Duodenal mucosa (tissue), 2 donors: ENCODE results near the gene WDFY3.

Experiments
- H3K27ac ChIP-seq: one replicate; pipeline ENCODE4 v1.7.0; 2013; ENCODE audit warnings: low read depth, low read length
- H3K27me3 ChIP-seq, 2 donors: one replicate each; pipeline ENCODE4 v1.7.0; 2013; ENCODE audit warnings: low read length in 2 of 2, control low read depth in 1 of 2; ENCODE audit not compliant: insufficient read depth in 2 of 2, control insufficient read depth in 1 of 2
- H3K36me3 ChIP-seq, 2 donors: one replicate each; pipeline ENCODE4 v1.7.0; 2013; ENCODE audit warnings: low read length in 2 of 2, control low read depth in 1 of 2; ENCODE audit not compliant: insufficient read depth in 2 of 2, control insufficient read depth in 1 of 2
- H3K4me1 ChIP-seq, 2 donors: one replicate each; pipeline ENCODE4 v1.7.0; 2013; ENCODE audit warnings: low read length in 2 of 2, control low read depth in 1 of 2; ENCODE audit not compliant: insufficient read depth in 2 of 2, control insufficient read depth in 1 of 2
- H3K4me3 ChIP-seq, 2 donors: one replicate each; pipeline ENCODE4 v1.7.0; 2013; ENCODE audit warnings: low read length in 2 of 2, low read depth in 1 of 2
- H3K9ac ChIP-seq, 2 donors: one replicate each; pipeline ENCODE4 v1.7.0; 2013; ENCODE audit warnings: low read length in 2 of 2, low read depth in 1 of 2
- H3K9me3 ChIP-seq, 2 donors: one replicate each; pipeline ENCODE4 v1.7.0; 2013; ENCODE audit warnings: low read length in 2 of 2, control low read depth in 1 of 2; ENCODE audit not compliant: control insufficient read depth in 1 of 2

The WDFY3 gene

GRCh38 chr4:84968925-84969324 lies 2.4 kb upstream of the WDFY3 start:
- no peaks in the 10 kb centered on the region for H3K9me3 ChIP-seq
- H3K27me3 ChIP-seq = no peaks in the 10 kb centered on the region
- H3K4me1 ChIP-seq = peaks cover 7 to 14% of the 10 kb centered on the region in 2 donors
- H3K27ac ChIP-seq = no peak overlapping the region
- H3K4me3 ChIP-seq = no peak overlapping the region
- H3K9ac ChIP-seq = no peak overlapping the region
- no peaks in the 10 kb centered on the region for H3K36me3 ChIP-seq

GRCh38 chr4:84967243-84967690 lies 777 bp upstream of the WDFY3 start:
- Histone ChIP-seq H3K36me3 (no peaks in the 10 kb centered on the region), H3K9ac (peak overlapping the region; percentile 20 to 67), H3K4me1 (peaks cover 7 to 14% of the 10 kb centered on the region in 2 donors), H3K9me3 (no peaks in the 10 kb centered on the region), H3K27ac (peak overlapping the region; percentile 2), H3K4me3 (peak overlapping the region; percentile 61 to 78), H3K27me3 (no peaks in the 10 kb centered on the region)

- peaks cover 7 to 14% of the 10 kb centered on the region in 2 donors for H3K4me1 ChIP-seq
Observed at GRCh38 chr4:84965553-84966381, 723 bp downstream of the WDFY3 start.

GRCh38 chr4:84964995-84965552 lies 1.4 kb downstream of the WDFY3 start:
- Histone ChIP-seq H3K27ac (no peak overlapping the region), H3K9ac (peak overlapping the region; percentile 55 to 61), H3K9me3 (no peaks in the 10 kb centered on the region), H3K36me3 (no peaks in the 10 kb centered on the region), H3K4me1 (peaks cover 7 to 14% of the 10 kb centered on the region in 2 donors), H3K4me3 (peak overlapping the region; percentile 76 to 78), H3K27me3 (no peaks in the 10 kb centered on the region)

More at GRCh38 chr4:84965553-84966381, 723 bp downstream of the WDFY3 start:
- Histone ChIP-seq H3K27ac (peak overlapping the region; percentile 42), H3K9me3 (no peaks in the 10 kb centered on the region), H3K9ac (peak overlapping the region; percentile 55 to 61), H3K36me3 (no peaks in the 10 kb centered on the region), H3K27me3 (no peaks in the 10 kb centered on the region), H3K4me3 (peak overlapping the region; percentile 76 to 78)

GRCh38 chr4:84962102-84962501 lies 4.4 kb downstream of the WDFY3 start:
- no peak overlapping the region for H3K27ac ChIP-seq
- H3K9me3 ChIP-seq = no peaks in the 10 kb centered on the region
- H3K4me3 ChIP-seq = no peak overlapping the region
- H3K4me1 ChIP-seq = peaks cover 7 to 11% of the 10 kb centered on the region in 2 donors
- H3K9ac ChIP-seq = no peak overlapping the region
- H3K27me3 ChIP-seq = no peaks in the 10 kb centered on the region
- no peaks in the 10 kb centered on the region for H3K36me3 ChIP-seq

GRCh38 chr4:84958434-84958833 lies 8.1 kb downstream of the WDFY3 start:
- no peak overlapping the region for H3K27ac ChIP-seq
- H3K27me3 ChIP-seq = no peaks in the 10 kb centered on the region
- H3K9ac ChIP-seq = no peak overlapping the region
- H3K9me3 ChIP-seq = no peaks in the 10 kb centered on the region
- H3K36me3 ChIP-seq = no peaks in the 10 kb centered on the region
- peaks cover 0 to 5% of the 10 kb centered on the region in 2 donors for H3K4me1 ChIP-seq
- no peak overlapping the region for H3K4me3 ChIP-seq

GRCh38 chr4:84957514-84958420 lies 8.7 kb downstream of the WDFY3 start:
- H3K27ac ChIP-seq = no peak overlapping the region
- H3K4me1 ChIP-seq = peaks cover 0 to 5% of the 10 kb centered on the region in 2 donors
- H3K4me3 ChIP-seq = no peak overlapping the region
- H3K27me3 ChIP-seq = no peaks in the 10 kb centered on the region
- no peak overlapping the region for H3K9ac ChIP-seq
- no peaks in the 10 kb centered on the region for H3K36me3 ChIP-seq
- no peaks in the 10 kb centered on the region for H3K9me3 ChIP-seq

- H3K9me3 ChIP-seq = no peaks in the 10 kb centered on the region
- H3K27me3 ChIP-seq = no peaks in the 10 kb centered on the region
- H3K36me3 ChIP-seq = no peaks in the 10 kb centered on the region
- H3K4me3 ChIP-seq = no peak overlapping the region
- peaks cover 0 to 5% of the 10 kb centered on the region in 2 donors for H3K4me1 ChIP-seq
- H3K27ac ChIP-seq = no peak overlapping the region
- no peak overlapping the region for H3K9ac ChIP-seq
Observed at GRCh38 chr4:84956014-84956413, 10.5 kb downstream of the WDFY3 start.

- peaks cover 0 to 5% of the 10 kb centered on the region in 2 donors for H3K4me1 ChIP-seq
- H3K9me3 ChIP-seq = no peaks in the 10 kb centered on the region
- H3K27ac ChIP-seq = no peak overlapping the region
- no peak overlapping the region for H3K4me3 ChIP-seq
- no peaks in the 10 kb centered on the region for H3K27me3 ChIP-seq
- no peaks in the 10 kb centered on the region for H3K36me3 ChIP-seq
- no peak overlapping the region for H3K9ac ChIP-seq
Observed at GRCh38 chr4:84954982-84955567, 11.4 kb downstream of the WDFY3 start.
